Natural killer cell (primary cell): ENCODE results near the gene CLEC11A. TPM values are rescaled to one million over a fixed set of nuclear protein-coding genes. Genes with fewer than 3 reads are reported as not detected.

ENCODE experiments used
- ATAC-seq, 3 donors: fragments of 150-1000 bp in 2 of 3; fragments of 200-7000 bp in 1 of 3; cut with Tn5 transposase; 1 replicate in 1 of 3; 2 replicates in 2 of 3; pipeline ENCODE4 v1.10.0; 2021; ENCODE audit warnings: mild to moderate bottlenecking in 2 of 3, moderate library complexity in 2 of 3
- DNase-seq, 2 donors: peaks; one replicate each; pipeline versions ENCODE4 v3.0.0 to v3.0.0-alpha.2; 2013 to 2021; ENCODE audit warnings: mixed read lengths in 1 of 2
- H3K27ac ChIP-seq: one replicate; pipeline ENCODE4 v1.5.1; 2013; ENCODE audit warnings: mild to moderate bottlenecking, low read length
- H3K27me3 ChIP-seq: one replicate; pipeline ENCODE4 v1.6.1; 2013; ENCODE audit warnings: low read length; ENCODE audit not compliant: control insufficient read depth, insufficient read depth
- H3K36me3 ChIP-seq: one replicate; pipeline ENCODE4 v1.6.1; 2013; ENCODE audit warnings: low read length; ENCODE audit not compliant: control insufficient read depth, insufficient read depth
- H3K4me1 ChIP-seq: one replicate; pipeline ENCODE4 v1.6.1; 2013; ENCODE audit warnings: low read length; ENCODE audit not compliant: control insufficient read depth, insufficient read depth
- H3K4me3 ChIP-seq: one replicate; pipeline ENCODE4 v1.5.1; 2013; ENCODE audit warnings: low read length
- H3K9me3 ChIP-seq: one replicate; pipeline ENCODE4 v1.6.1; 2013; ENCODE audit warnings: low read length; ENCODE audit not compliant: control insufficient read depth, insufficient read depth
- H3K27ac Mint-ChIP-seq, 2 donors: one replicate each; pipeline ENCODE4 v1.8.0; 2022; ENCODE audit warnings: mild to moderate bottlenecking in 2 of 2, mixed read lengths in 2 of 2, moderate library complexity in 1 of 2
- H3K27me3 Mint-ChIP-seq, 2 donors: one replicate each; pipeline ENCODE4 v1.8.0; 2022; ENCODE audit warnings: low read depth in 2 of 2, mixed read lengths in 2 of 2
- H3K36me3 Mint-ChIP-seq: one replicate; pipeline ENCODE4 v1.8.0; 2022; ENCODE audit warnings: mixed read lengths
- H3K4me1 Mint-ChIP-seq, 2 donors: one replicate each; pipeline ENCODE4 v1.8.0; 2022; ENCODE audit warnings: mixed read lengths in 2 of 2
- H3K4me3 Mint-ChIP-seq: one replicate; pipeline ENCODE4 v1.8.0; 2022; ENCODE audit warnings: mild to moderate bottlenecking, moderate library complexity, mixed read lengths
- H3K9me3 Mint-ChIP-seq, 2 donors: one replicate each; pipeline ENCODE4 v1.8.0; 2022; ENCODE audit warnings: mixed read lengths in 2 of 2
- WGBS: methylation state at CpG from one replicate; pipeline ENCODE4 v1.1.7; 2013; ENCODE audit warnings: missing lambda C conversion rate; ENCODE audit not compliant: insufficient coverage; 5-methylcytosine and 5-hydroxymethylcytosine counted together
- intact Hi-C: fragments of 100-400 bp; cut with micrococcal nuclease; formaldehyde crosslinking; loops from one replicate; pipeline ENCODE4 v1.14.2; 2022
- total RNA-seq, 4 donors: library from RNA; stranded (reverse); fragments of 120-200 nt in 1 of 4; gene quantifications; one replicate each; pipeline versions ENCODE4 v1.2.3 to v1.2.4, GENCODE V29; 2013 to 2022
- TF ChIP-seq, protein P1 (sequence below): fragments of 200-600 bp; IDR thresholded peaks from one replicate; pipeline ENCODE4 v1.8.0; 2022; ENCODE audit warnings: antibody characterized with exemption

The CLEC11A gene
- total RNA-seq, 3 donors from 2014 or later (not counting 1 experiment from before 2014, with no cell fraction given), result 2.3 to 4.0 (median 3.3) TPM

DNA sequence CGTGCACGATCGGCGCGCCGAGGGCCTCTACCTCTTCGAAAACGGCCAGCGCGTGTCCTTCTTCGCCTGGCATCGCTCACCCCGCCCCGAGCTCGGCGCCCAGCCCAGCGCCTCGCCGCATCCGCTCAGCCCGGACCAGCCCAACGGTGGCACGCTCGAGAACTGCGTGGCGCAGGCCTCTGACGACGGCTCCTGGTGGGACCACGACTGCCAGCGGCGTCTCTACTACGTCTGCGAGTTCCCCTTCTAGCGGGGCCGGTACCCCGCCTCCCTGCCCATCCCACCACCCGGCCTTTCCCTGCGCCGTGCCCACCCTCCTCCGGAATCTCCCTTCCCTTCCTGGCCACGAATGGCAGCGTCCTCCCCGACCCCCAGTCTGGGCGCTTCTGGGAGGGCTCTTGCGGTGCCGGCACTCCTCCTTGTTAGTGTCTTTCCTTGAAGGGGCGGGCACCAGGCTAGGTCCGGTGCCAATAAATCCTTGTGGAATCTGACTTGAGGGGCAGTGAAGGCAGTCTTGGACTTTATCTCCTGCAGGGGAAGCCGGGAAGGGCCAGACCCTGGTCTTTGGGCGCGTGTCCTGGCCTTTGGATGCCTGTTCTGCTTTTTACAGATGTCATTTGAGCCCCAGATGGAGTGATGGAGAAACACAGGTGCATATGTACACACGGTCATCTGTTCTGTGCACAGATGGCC is 2.2 kb downstream of the CLEC11A start:
- Histone ChIP-seq H3K36me3 (no peaks in the 10 kb centered on the region), H3K27me3 (peaks cover 18% of the 10 kb centered on the region), H3K9me3 (no peaks in the 10 kb centered on the region), H3K27ac (peak overlapping the region; percentile 86), H3K4me3 (peak overlapping the region; percentile 58), H3K4me1 (peaks cover 37% of the 10 kb centered on the region)
- Mint-ChIP-seq H3K4me3 (peak overlapping the region; percentile 85), H3K9me3 (no peaks in the 10 kb centered on the region), H3K36me3 (no peaks in the 10 kb centered on the region), H3K4me1 (peaks cover 0 to 54% of the 10 kb centered on the region in 2 donors), H3K27ac (peak overlapping the region; percentile 61 to 86), H3K27me3 (peaks cover 14 to 28% of the 10 kb centered on the region in 2 donors)
- intact Hi-C loops, result loop anchor here (10.0 kb wide), 1 partner anchor 79 kb away; no protein-coding TSS in a partner anchor
- 5% methylated on average over 52 of the region's 52 CpGs for WGBS
- ATAC-seq (peak; percentile 46 to 67 (median 54)), DNase-seq (no peak)
- TF ChIP-seq, protein P1, sequence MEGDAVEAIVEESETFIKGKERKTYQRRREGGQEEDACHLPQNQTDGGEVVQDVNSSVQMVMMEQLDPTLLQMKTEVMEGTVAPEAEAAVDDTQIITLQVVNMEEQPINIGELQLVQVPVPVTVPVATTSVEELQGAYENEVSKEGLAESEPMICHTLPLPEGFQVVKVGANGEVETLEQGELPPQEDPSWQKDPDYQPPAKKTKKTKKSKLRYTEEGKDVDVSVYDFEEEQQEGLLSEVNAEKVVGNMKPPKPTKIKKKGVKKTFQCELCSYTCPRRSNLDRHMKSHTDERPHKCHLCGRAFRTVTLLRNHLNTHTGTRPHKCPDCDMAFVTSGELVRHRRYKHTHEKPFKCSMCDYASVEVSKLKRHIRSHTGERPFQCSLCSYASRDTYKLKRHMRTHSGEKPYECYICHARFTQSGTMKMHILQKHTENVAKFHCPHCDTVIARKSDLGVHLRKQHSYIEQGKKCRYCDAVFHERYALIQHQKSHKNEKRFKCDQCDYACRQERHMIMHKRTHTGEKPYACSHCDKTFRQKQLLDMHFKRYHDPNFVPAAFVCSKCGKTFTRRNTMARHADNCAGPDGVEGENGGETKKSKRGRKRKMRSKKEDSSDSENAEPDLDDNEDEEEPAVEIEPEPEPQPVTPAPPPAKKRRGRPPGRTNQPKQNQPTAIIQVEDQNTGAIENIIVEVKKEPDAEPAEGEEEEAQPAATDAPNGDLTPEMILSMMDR, result no peak

DNA sequence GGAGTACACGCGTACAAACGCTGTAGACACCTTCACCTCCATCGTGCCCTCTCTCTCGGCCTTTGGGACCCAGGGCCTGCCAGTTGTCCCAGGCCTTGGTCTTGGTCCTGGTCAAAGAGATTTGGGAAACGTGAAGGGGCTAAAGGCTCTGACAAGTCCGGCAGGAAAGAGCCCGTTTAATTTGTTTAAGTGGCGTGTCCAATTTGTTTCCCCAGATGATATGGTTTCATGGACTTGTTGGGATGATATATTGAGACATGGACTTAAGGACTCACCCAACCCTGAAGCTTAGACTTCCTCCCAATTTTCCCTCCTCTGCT is 2.7 kb downstream of the CLEC11A start:
- peaks cover 0 to 49% of the 10 kb centered on the region in 2 donors for H3K4me1 Mint-ChIP-seq
- peak overlapping the region; percentile 86 for H3K27ac ChIP-seq
- H3K4me3 Mint-ChIP-seq, result peak overlapping the region; percentile 85
- peak overlapping the region; percentile 58 for H3K4me3 ChIP-seq
- 87% methylated on average over 9 of the region's 9 CpGs for WGBS
- peaks cover 18% of the 10 kb centered on the region for H3K27me3 ChIP-seq
- no peaks in the 10 kb centered on the region for H3K36me3 Mint-ChIP-seq
- peaks cover 9 to 24% of the 10 kb centered on the region in 2 donors for H3K27me3 Mint-ChIP-seq
- peaks cover 37% of the 10 kb centered on the region for H3K4me1 ChIP-seq
- H3K9me3 ChIP-seq, result no peaks in the 10 kb centered on the region
- TF ChIP-seq, protein P1, result no peak
- DNase-seq, result no peak
- intact Hi-C loops, result loop anchor here (10.0 kb wide), 1 partner anchor 79 kb away; no protein-coding TSS in a partner anchor
- no peak for ATAC-seq
- H3K27ac Mint-ChIP-seq, result peak overlapping the region; percentile 61 to 86
- H3K36me3 ChIP-seq, result no peaks in the 10 kb centered on the region
- no peaks in the 10 kb centered on the region for H3K9me3 Mint-ChIP-seq

DNA sequence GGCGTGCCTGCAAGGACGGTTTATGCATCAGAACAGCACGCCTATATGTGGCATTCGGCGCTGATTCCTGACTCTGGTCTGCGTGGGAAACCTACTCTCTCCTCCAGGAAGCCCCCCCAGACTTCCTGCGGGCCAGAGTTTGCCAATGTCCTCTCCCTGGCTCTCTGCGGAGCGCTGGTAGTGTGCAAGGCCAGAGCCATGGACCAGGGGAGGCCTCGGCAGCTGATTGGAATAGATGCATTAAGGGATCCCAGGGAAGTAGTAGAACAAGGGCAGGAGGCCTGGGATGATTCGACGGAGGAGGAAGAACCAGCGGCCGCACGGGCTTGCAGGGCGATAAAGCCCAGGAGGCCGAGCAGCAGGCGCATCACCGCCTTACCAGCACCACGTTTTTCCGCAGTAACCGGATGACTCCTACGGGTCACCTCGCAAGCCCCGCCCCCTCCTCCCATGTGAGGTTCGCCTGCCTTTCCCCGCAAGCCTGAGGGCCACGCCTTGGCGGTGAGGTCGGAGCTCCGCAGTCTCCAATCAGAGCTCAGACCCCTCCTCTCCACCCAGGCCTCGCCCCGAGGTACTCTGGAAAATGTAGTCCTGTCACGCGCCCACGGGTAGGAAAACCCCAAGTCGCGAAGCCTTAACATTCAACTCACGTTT is 5.0 kb downstream of the CLEC11A start:
- H3K9me3 ChIP-seq, result no peaks in the 10 kb centered on the region
- H3K4me3 ChIP-seq, result no peak overlapping the region
- TF ChIP-seq, protein P1, result no peak
- peaks cover 0 to 43% of the 10 kb centered on the region in 2 donors for H3K4me1 Mint-ChIP-seq
- H3K36me3 ChIP-seq, result no peaks in the 10 kb centered on the region
- H3K4me3 Mint-ChIP-seq, result no peak overlapping the region
- no peak overlapping the region for H3K27ac Mint-ChIP-seq
- peaks cover 37% of the 10 kb centered on the region for H3K4me1 ChIP-seq
- peak in 1 of 2 donors; percentile 82 for DNase-seq
- 31% methylated on average over 39 of the region's 39 CpGs for WGBS
- H3K36me3 Mint-ChIP-seq, result no peaks in the 10 kb centered on the region
- H3K27me3 ChIP-seq, result peaks cover 16% of the 10 kb centered on the region
- intact Hi-C loops, result loop anchor here (10.0 kb wide), 1 partner anchor 77 kb away; no protein-coding TSS in a partner anchor
- H3K9me3 Mint-ChIP-seq, result no peaks in the 10 kb centered on the region
- peaks cover 2 to 13% of the 10 kb centered on the region in 2 donors for H3K27me3 Mint-ChIP-seq
- no peak overlapping the region for H3K27ac ChIP-seq
- no peak for ATAC-seq
